Measurements from ENCODE around the gene RPS6KA5. TPM values are rescaled to one million over a fixed set of nuclear protein-coding genes. Genes with fewer than 3 reads are reported as not detected.
A peak's percentile ranks its signal among the peaks of the same experiment; 100 is the strongest.
"Not testable (repeated sequence)": the region's sequence is repeated elsewhere in the genome, so short reads cannot be mapped to it uniquely, and the experiment has no call there.

The RPS6KA5 gene
- total RNA-seq, 1 donor: 5.4 TPM

- no peak for DNase-seq (ENCODE audit: low read depth in 2 of 3, low spot score in 2 of 3)
These were observed 68.6 kb downstream of the RPS6KA5 start for GRCh38 chr14:90991690-90992443.

GRCh38 chr14:90990141-90990540 lies 70.3 kb downstream of the RPS6KA5 start:
- no peak for DNase-seq (ENCODE audit: low read depth in 2 of 3, low spot score in 2 of 3)

GRCh38 chr14:90987140-90987539 lies 73.3 kb downstream of the RPS6KA5 start:
- DNase-seq (ENCODE audit: low read depth in 2 of 3, low spot score in 2 of 3): no peak

GRCh38 chr14:90986510-90986909 lies 73.9 kb downstream of the RPS6KA5 start:
- DNase-seq (ENCODE audit: low read depth in 2 of 3, low spot score in 2 of 3): no peak

GRCh38 chr14:90985601-90986242 lies 74.7 kb downstream of the RPS6KA5 start:
- DNase-seq (ENCODE audit: low read depth in 2 of 3, low spot score in 2 of 3): no peak

GRCh38 chr14:90983560-90983959 lies 76.9 kb downstream of the RPS6KA5 start:
- DNase-seq (ENCODE audit: low read depth in 2 of 3, low spot score in 2 of 3): no peak

GRCh38 chr14:90981636-90982035 lies 78.8 kb downstream of the RPS6KA5 start:
- DNase-seq (ENCODE audit: low read depth in 2 of 3, low spot score in 2 of 3): no peak

- not testable (repeated sequence) for DNase-seq (ENCODE audit: low read depth in 2 of 3, low spot score in 2 of 3)
These were observed 79.8 kb downstream of the RPS6KA5 start for GRCh38 chr14:90980636-90981035.

- no peak for DNase-seq (ENCODE audit: low read depth in 2 of 3, low spot score in 2 of 3)
These were observed 80.9 kb downstream of the RPS6KA5 start for GRCh38 chr14:90979515-90979914.

- DNase-seq (ENCODE audit: low read depth in 2 of 3, low spot score in 2 of 3): no peak
These were observed 84.3 kb downstream of the RPS6KA5 start for GRCh38 chr14:90976101-90976500.

- DNase-seq (ENCODE audit: low read depth in 2 of 3, low spot score in 2 of 3): no peak
These were observed 88.8 kb downstream of the RPS6KA5 start for GRCh38 chr14:90971687-90972086.

GRCh38 chr14:90970167-90970600 lies 90.3 kb downstream of the RPS6KA5 start:
- no peak for DNase-seq (ENCODE audit: low read depth in 2 of 3, low spot score in 2 of 3)

- peak in 1 of 3 donors; percentile 32 for DNase-seq (ENCODE audit: low read depth in 2 of 3, low spot score in 2 of 3)
These were observed 90.8 kb downstream of the RPS6KA5 start for GRCh38 chr14:90969531-90970166.

GRCh38 chr14:90968025-90968424 lies 92.4 kb downstream of the RPS6KA5 start:
- peak in 1 of 3 donors; percentile 7 for DNase-seq (ENCODE audit: low read depth in 2 of 3, low spot score in 2 of 3)

- no peak for DNase-seq (ENCODE audit: low read depth in 2 of 3, low spot score in 2 of 3)
These were observed 93.9 kb downstream of the RPS6KA5 start for GRCh38 chr14:90966493-90966892.

- DNase-seq (ENCODE audit: low read depth in 2 of 3, low spot score in 2 of 3): no peak
These were observed 94.7 kb downstream of the RPS6KA5 start for GRCh38 chr14:90965765-90966164.

GRCh38 chr14:90963343-90963742 lies 97.1 kb downstream of the RPS6KA5 start:
- DNase-seq (ENCODE audit: low read depth in 2 of 3, low spot score in 2 of 3): no peak

- DNase-seq (ENCODE audit: low read depth in 2 of 3, low spot score in 2 of 3): no peak
These were observed 97.8 kb downstream of the RPS6KA5 start for GRCh38 chr14:90962505-90963109.

- no peak for DNase-seq (ENCODE audit: low read depth in 2 of 3, low spot score in 2 of 3)
These were observed 99.6 kb downstream of the RPS6KA5 start for GRCh38 chr14:90960818-90961217.

GRCh38 chr14:90959344-90959743 lies 101.1 kb downstream of the RPS6KA5 start:
- no peak for DNase-seq (ENCODE audit: low read depth in 2 of 3, low spot score in 2 of 3)

- DNase-seq (ENCODE audit: low read depth in 2 of 3, low spot score in 2 of 3): no peak
These were observed 104.2 kb downstream of the RPS6KA5 start for GRCh38 chr14:90956273-90956672.
